DMS153 treated with DMSO at 0.1 percent for 48 hours (cell line): Measurements from ENCODE around the gene MTSS2.
A peak's percentile ranks its signal among the peaks of the same experiment; 100 is the strongest.

Experiments used
- DNase-seq: peaks from one replicate; lab custom pipeline; 2025; ENCODE audit not compliant: unreplicated experiment; lab: John Stamatoyannopoulos, UW

Gene MTSS2

GRCh38 chr16:70685938-70686375, at the start of gene MTSS2:
MTSS2 (minus strand) TSS chr16:70686053; CDS start chr16:70685791, 262 bp downstream.
- peak; percentile 24 for DNase-seq

GRCh38 chr16:70735141-70735979, 49.5 kb upstream of the MTSS2 start:
- DNase-seq = no peak

GRCh38 chr16:70734522-70735095, 48.8 kb upstream of the MTSS2 start:
- no peak for DNase-seq

GRCh38 chr16:70730944-70731343, 45.1 kb upstream of the MTSS2 start:
- no peak for DNase-seq

GRCh38 chr16:70730031-70730430, 44.2 kb upstream of the MTSS2 start:
- no peak for DNase-seq

GRCh38 chr16:70729292-70729691, 43.4 kb upstream of the MTSS2 start:
- no peak for DNase-seq

GRCh38 chr16:70728150-70728549, 42.3 kb upstream of the MTSS2 start:
- no peak for DNase-seq

- DNase-seq = no peak
These were observed 41.1 kb upstream of the MTSS2 start for GRCh38 chr16:70726892-70727361.

GRCh38 chr16:70725912-70726828, 40.3 kb upstream of the MTSS2 start:
- no peak for DNase-seq

GRCh38 chr16:70725024-70725911, 39.4 kb upstream of the MTSS2 start:
- no peak for DNase-seq

- no peak for DNase-seq
These were observed 38.5 kb upstream of the MTSS2 start for GRCh38 chr16:70724146-70725023.

GRCh38 chr16:70723740-70724145, 37.9 kb upstream of the MTSS2 start:
- DNase-seq = no peak

GRCh38 chr16:70721202-70721963, 35.5 kb upstream of the MTSS2 start:
- DNase-seq = no peak

- DNase-seq = no peak
These were observed 34.8 kb upstream of the MTSS2 start for GRCh38 chr16:70720425-70721201.

- no peak for DNase-seq
These were observed 31.2 kb upstream of the MTSS2 start for GRCh38 chr16:70717065-70717464.

GRCh38 chr16:70715860-70716357, 30.1 kb upstream of the MTSS2 start:
- DNase-seq = no peak

- DNase-seq = no peak
These were observed 29.4 kb upstream of the MTSS2 start for GRCh38 chr16:70715055-70715858.
